ENCODE data around the gene RAB43.

Gene RAB43

GRCh38 chr3:129050556-129051295, 70.9 kb downstream of the RAB43 start:
- no peak for DNase-seq (ENCODE audit: low read depth)
- no peak for TF ChIP-seq CTCF (conservative IDR thresholded peaks at IDR 0.05; ENCODE audit: low read length)

DNA sequence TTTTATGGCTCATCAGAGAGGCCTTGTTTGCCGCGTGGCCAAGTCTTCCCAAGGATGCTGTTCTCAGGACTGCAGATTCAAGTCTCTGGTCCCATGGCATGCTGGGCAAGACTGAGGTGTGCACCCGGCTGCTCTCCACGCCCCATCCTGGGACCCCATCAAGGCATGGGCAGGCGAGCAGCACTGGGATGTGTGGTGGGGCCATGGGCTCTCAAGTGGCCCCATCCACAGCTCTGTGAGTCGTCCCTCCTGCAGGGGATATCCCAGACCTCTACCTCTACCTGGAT, 74.1 kb downstream of the RAB43 start:
- H3K4me3 ChIP-seq (ENCODE audit: low read length) = no peak overlapping the region
- DNase-seq (ENCODE audit: low read depth) = no peak
- no peak for TF ChIP-seq CTCF (conservative IDR thresholded peaks at IDR 0.05; ENCODE audit: low read length)

More at GRCh38 chr3:129050556-129051295, 70.9 kb downstream of the RAB43 start:
- H3K4me3 ChIP-seq (ENCODE audit: low read length) = no peak overlapping the region

DNA sequence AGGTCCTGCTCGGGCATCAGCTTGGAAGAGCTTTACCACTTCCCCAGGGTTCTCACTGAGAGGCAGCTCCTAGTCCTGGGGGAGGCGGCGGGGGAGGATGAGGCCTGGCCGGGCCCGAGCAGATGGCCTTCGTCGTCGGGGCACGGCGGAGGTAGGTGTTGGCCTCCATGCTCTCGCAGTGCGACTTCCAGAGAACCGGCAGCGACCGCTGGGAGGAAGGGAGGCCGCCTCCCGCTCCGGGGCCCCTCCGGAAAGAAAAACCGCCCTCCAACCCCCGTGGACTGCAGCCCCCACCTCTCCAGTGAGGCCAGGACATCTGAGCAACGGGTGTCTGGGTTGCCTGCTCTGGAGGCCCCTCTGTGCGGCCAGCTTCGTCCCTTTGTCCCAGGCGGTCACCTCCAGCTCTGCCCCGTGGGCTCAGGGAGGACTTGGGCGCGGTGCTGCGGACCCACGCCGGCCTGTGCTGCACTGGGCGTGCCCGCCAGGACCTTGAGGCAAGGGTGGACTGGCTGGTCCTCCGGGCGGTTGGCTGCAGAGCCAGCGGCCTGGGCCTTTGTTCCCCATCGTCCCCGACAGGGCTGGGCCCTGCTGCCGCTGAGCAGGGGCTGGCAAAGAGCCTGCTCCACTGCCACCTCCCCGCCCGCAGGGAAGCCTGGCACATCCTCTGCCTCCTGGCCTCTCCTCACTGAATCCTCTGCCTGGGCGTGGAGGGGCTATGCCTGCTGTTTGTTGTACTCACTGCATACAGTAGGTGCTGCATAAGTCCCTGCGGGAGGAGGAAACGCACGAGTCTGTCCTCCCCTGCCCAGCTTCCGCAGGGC, 74.7 kb downstream of the RAB43 start:
- TF ChIP-seq CTCF (conservative IDR thresholded peaks at IDR 0.05; ENCODE audit: low read length) = no peak
- no peak for DNase-seq (ENCODE audit: low read depth)
- H3K4me3 ChIP-seq (ENCODE audit: low read length) = no peak overlapping the region

DNA sequence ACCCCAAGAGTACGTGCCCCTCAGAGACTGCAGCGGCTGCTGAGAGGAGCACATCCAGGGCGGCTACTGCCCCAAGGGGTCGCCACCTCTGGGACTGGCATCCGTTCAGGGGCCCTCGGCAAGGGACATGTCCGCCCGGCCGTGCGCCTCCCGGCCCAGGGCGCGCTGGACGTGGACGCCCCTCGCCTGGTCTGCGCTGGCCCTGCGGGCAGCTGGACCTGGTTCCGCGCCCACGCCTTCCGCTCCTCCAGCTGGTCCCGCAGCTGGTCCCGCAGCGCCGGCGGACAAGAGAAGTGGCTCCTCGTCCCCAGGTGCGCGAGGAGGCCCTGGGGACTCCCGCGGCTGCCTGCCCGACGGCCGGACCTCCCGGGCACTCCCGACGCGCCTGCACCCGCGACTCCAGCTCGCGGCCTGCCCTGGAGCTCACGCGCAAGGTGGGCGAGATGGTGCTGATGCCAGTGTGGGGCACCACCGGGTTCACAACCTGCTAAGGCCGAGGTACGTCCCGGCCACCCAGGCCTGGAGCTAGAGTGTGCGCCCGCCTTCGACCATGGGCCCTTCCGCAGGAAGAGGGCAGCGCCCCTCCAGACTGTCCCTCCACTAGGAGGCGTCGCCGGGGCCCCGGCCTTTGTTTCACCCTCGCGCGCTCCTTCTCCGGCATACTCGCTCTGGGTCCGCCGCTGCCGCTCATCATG, 75.4 kb downstream of the RAB43 start:
- no peak overlapping the region for H3K4me3 ChIP-seq (ENCODE audit: low read length)
- no peak for TF ChIP-seq CTCF (conservative IDR thresholded peaks at IDR 0.05; ENCODE audit: low read length)
- DNase-seq (ENCODE audit: low read depth) = no peak

DNA sequence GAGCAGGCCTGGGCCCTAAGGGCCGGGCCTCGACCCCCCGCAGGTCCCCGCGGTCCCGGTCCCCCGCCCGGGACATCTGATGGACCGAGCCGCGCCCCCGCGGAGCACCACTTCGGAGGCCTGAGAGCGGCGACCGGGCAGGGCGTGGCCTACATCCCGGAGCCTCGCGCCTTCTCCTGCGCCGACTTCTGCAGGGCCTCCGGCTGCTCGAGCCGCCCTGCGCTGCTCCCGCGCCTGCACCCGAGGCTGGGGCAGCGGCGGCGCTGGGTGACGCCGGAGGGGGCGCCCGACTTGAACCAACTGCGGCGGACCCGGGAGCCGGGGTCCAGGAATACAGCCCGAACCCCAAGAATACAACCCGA, 75.9 kb downstream of the RAB43 start:
- DNase-seq (ENCODE audit: low read depth) = no peak
- TF ChIP-seq CTCF (conservative IDR thresholded peaks at IDR 0.05; ENCODE audit: low read length) = no peak
- no peak overlapping the region for H3K4me3 ChIP-seq (ENCODE audit: low read length)

- no peak for TF ChIP-seq CTCF (conservative IDR thresholded peaks at IDR 0.05; ENCODE audit: low read length)
- H3K4me3 ChIP-seq (ENCODE audit: low read length) = no peak overlapping the region
- no peak for DNase-seq (ENCODE audit: low read depth)
Measured at GRCh38 chr3:129040579-129041300, 80.9 kb downstream of the RAB43 start.

All from AG10803 (cell line).